GM23248 (cell line): ENCODE results near the gene OLR1.

Experiments used
- EZH2 ChIP-seq: fragments of 200-600 bp; sonication (generic); IDR thresholded peaks from 2 replicates; pipeline ENCODE4 v1.6.1; 2018; ENCODE audit warnings: antibody characterized with exemption, mild to moderate bottlenecking; ENCODE audit not compliant: insufficient read depth, poor library complexity, severe bottlenecking
- EZH2phosphoT487 ChIP-seq: fragments of 200-600 bp; sonication (generic); IDR thresholded peaks from 2 replicates; pipeline ENCODE4 v1.6.1; 2018; ENCODE audit warnings: antibody characterized with exemption, moderate library complexity, mild to moderate bottlenecking, low read depth; ENCODE audit not compliant: insufficient read depth

DNA sequence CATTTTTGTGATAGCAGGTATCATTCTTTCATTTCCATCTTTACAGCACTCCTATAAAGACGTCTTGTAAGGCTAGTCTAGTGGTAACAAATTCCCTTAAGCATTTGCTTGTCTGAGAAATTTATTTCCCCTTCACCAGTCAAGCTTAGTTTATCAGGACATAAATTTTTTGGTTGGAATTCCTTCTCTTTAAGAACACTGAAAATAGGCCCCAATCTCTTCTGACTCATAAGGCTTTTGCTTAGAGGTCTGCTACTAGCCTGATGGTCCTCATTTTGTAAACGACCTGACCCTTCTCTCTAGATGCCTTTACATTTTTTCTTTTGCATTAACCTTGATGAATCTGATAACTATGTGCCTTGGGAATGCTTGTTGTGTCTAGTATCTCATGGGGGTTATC, 20.3 kb downstream of the OLR1 start:
- TF ChIP-seq EZH2 = no peak
- no peak for TF ChIP-seq EZH2phosphoT487
